HG02571 (cell line): ENCODE data around the gene METTL6.
"Not testable (repeated sequence)": the region's sequence is repeated elsewhere in the genome, so short reads cannot be mapped to it uniquely, and the experiment has no call there.

Source experiments
- ATAC-seq: cut with Tn5 transposase; IDR thresholded peaks from one replicate; pipeline ENCODE4 v1.9.1; 2021; ENCODE audit warnings: mild to moderate bottlenecking, moderate library complexity; ENCODE audit not compliant: unreplicated experiment

Gene METTL6

DNA sequence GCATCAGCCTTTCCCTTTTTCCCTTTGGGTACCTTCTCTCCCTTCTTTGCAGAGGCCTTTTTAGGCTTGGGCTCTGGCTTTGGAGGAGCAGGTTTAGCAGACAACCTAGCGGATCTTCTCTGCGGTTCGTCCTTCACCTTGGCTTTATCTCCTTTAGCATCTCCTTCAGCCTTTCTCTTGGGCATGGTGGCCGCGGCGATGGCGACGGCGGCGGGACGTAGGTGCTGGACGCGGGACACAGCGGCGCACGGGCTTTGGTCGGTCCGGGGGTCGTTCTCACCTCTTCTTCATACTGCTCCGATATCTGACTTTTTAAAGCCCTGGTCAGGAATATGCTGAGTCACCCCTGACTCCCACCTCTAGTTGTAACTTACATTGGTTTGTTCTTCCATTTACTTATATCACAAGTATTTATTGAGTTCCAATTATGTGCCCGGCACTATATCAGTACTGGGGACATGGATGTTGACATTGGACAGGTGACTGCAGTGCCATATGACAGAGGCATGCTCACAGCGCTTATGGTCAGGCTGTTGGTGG is 51.8 kb downstream of the METTL6 start:
- ATAC-seq, result no peak

DNA sequence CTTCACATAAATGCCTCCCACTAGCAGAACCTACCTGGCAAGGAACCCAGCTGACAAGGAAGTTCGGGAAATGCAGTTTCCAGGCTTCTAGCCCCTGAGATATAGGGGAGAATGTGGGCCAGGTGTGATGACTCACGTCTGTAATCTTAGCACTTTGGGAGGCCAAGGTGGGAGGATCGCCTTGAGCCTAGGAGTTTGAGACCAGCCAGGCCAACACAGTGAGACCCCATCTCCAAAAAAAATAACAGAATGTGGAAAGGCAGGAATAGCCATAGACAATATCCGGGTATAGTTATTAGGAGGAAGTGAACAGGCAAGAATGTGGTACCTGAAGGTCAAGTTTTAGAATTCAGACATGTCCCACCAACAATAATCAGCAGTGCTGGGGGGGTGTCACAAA is 54.4 kb downstream of the METTL6 start:
- ATAC-seq, result no peak

- no peak for ATAC-seq
These were observed 58.7 kb downstream of the METTL6 start for GRCh38 chr3:15368561-15369135.

- ATAC-seq, result no peak
These were observed 60.3 kb downstream of the METTL6 start for GRCh38 chr3:15367059-15367458.

GRCh38 chr3:15364078-15364477 is 63.3 kb downstream of the METTL6 start:
- not testable (repeated sequence) for ATAC-seq

GRCh38 chr3:15361494-15362214 is 65.7 kb downstream of the METTL6 start:
- ATAC-seq, result peak; percentile 64

- no peak for ATAC-seq
These were observed 66.4 kb downstream of the METTL6 start for GRCh38 chr3:15360788-15361493.
